Fibroblast of villous mesenchyme (primary cell): ENCODE data around the gene SLC26A1. TPM values are rescaled to one million over a fixed set of nuclear protein-coding genes. Genes with fewer than 3 reads are reported as not detected.
"Not testable (repeated sequence)": the region's sequence is repeated elsewhere in the genome, so short reads cannot be mapped to it uniquely, and the experiment has no call there.

ENCODE experiments used
- DNase-seq: peaks from one replicate; pipeline ENCODE4 v3.0.0-alpha.2; 2010; ENCODE audit warnings: low read depth
- H3K4me3 ChIP-seq: 2 replicates; pipeline ENCODE4 v1.5.1; 2011; ENCODE audit warnings: low read depth, mild to moderate bottlenecking, low read length
- total RNA-seq: library from RNA; depleted of rRNA; stranded (reverse); fragments of >200 nt; gene quantifications from 2 replicates; pipeline ENCODE4 v1.2.3, GENCODE V29; 2012
- TF ChIP-seq, protein P1 (sequence below): IDR thresholded peaks from 2 replicates; pipeline ENCODE4 v1.5.1; 2012; ENCODE audit warnings: low read depth, mild to moderate bottlenecking, low read length; ENCODE audit not compliant: insufficient read depth

SLC26A1 gene
- total RNA-seq, 1 donor = under 0.01 TPM

- TF ChIP-seq, protein P1, sequence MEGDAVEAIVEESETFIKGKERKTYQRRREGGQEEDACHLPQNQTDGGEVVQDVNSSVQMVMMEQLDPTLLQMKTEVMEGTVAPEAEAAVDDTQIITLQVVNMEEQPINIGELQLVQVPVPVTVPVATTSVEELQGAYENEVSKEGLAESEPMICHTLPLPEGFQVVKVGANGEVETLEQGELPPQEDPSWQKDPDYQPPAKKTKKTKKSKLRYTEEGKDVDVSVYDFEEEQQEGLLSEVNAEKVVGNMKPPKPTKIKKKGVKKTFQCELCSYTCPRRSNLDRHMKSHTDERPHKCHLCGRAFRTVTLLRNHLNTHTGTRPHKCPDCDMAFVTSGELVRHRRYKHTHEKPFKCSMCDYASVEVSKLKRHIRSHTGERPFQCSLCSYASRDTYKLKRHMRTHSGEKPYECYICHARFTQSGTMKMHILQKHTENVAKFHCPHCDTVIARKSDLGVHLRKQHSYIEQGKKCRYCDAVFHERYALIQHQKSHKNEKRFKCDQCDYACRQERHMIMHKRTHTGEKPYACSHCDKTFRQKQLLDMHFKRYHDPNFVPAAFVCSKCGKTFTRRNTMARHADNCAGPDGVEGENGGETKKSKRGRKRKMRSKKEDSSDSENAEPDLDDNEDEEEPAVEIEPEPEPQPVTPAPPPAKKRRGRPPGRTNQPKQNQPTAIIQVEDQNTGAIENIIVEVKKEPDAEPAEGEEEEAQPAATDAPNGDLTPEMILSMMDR = no peak
- no peak overlapping the region for H3K4me3 ChIP-seq
- no peak for DNase-seq
Measured at GRCh38 chr4:946517-947471, 46.4 kb downstream of the SLC26A1 start.

- TF ChIP-seq, protein P1 = no peak
Measured at GRCh38 chr4:946103-946450, 47.1 kb downstream of the SLC26A1 start.

DNA sequence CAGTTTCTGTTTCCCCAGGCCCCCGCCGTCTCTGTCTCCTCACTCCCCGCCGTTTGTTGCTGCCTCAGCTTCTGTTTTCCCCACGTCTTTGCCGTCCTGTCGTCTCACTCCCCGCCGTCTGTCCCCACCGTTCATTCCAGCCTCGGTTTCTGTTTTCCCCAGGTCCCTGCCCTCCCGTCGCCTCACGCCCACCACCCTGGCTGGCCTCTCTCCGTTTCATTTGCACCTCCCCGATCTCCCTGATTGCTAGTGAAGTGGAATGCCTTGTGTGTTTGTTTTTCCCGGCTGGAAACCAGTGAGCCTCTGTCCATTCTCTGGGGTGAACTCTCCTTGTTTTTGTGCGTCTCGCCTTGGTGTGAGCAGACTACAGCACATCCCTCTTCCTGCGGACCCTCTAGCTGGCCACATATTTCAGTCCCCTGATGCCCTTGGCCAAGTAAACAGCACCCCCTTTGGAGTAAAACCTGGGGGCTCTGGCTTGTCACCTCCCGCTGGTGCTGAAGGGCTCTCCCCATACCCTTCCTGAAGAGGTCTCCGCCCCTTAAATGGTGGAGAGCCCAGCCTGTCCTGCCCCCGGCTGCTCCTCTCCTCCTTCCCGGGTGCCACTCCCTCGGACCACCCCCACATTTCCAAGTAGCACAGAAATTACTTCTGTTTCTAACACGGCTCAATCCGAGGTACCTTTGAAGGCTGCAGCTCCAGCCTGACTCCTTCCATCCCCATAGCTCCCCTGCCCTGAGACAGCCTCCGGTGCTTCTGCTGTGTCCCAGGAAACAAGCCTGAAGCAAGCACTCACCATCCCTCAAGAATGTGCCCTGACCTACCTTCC, 47.7 kb downstream of the SLC26A1 start:
- no peak for DNase-seq
- TF ChIP-seq, protein P1 = no peak
- no peak overlapping the region for H3K4me3 ChIP-seq

More at GRCh38 chr4:946103-946450, 47.1 kb downstream of the SLC26A1 start:
- no peak for DNase-seq
- H3K4me3 ChIP-seq = no peak overlapping the region

DNA sequence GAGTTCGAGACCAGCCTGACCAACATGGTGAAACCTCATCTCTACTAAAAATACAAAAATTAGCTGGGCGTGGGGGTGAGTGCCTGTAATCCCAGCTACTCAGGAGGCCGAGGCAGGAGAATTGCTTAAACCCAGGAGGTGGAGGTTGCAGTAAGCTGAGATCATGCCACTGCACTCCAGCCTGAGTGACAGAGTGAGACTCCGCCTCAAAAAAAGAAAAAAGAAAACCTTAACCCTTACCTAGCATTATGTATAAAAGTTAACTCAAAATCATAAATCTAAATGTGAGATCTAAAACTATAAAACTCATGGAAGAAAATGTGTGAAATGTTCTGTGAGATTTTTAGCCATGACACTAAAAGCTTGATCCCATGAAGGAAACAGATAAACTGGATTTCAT, 53.7 kb downstream of the SLC26A1 start:
- not testable (repeated sequence) for H3K4me3 ChIP-seq, DNase-seq

Other genes with a start within 250 kb of the SLC26A1 start
- not detected in 2 replicates for gene CPLX1, start 167.3 kb downstream of the SLC26A1 start, total RNA-seq
- gene GAK, start 61.1 kb downstream of the SLC26A1 start, total RNA-seq = 44.0 and 68.0 TPM in 2 replicates
- 8.2 and 10.3 TPM in 2 replicates for gene TMEM175, start 60.9 kb downstream of the SLC26A1 start, total RNA-seq
- gene DGKQ, start 19.8 kb downstream of the SLC26A1 start, total RNA-seq = 11.2 and 13.2 TPM in 2 replicates
- 10.4 and 19.3 TPM in 2 replicates for gene IDUA, start 6.4 kb downstream of the SLC26A1 start, total RNA-seq
- gene FGFRL1, start 18.2 kb upstream of the SLC26A1 start, total RNA-seq = 8.1 and 8.6 TPM in 2 replicates
- gene RNF212, start 120.2 kb upstream of the SLC26A1 start, total RNA-seq = 2.9 and 3.0 TPM in 2 replicates
- 197 and 601 TPM in 2 replicates for gene SPON2, start 179.2 kb upstream of the SLC26A1 start, total RNA-seq